ENCODE measurements around the gene TSPOAP1.

The TSPOAP1 gene

GRCh38 chr17:58367461-58367860 lies 38.9 kb upstream of the TSPOAP1 start:
- no peak for TF ChIP-seq ZFX (IDR thresholded peaks at IDR 0.05)
- no peak for TF ChIP-seq CTCF (conservative IDR thresholded peaks at IDR 0.05)
- H3K27ac ChIP-seq: no peak overlapping the region

- TF ChIP-seq CTCF (conservative IDR thresholded peaks at IDR 0.05): no peak
- no peak for TF ChIP-seq ZFX (IDR thresholded peaks at IDR 0.05)
- H3K27ac ChIP-seq: no peak overlapping the region
Observed at GRCh38 chr17:58365980-58366595, 37.5 kb upstream of the TSPOAP1 start.

GRCh38 chr17:58365185-58365979 lies 36.8 kb upstream of the TSPOAP1 start:
- TF ChIP-seq CTCF (conservative IDR thresholded peaks at IDR 0.05): no peak
- TF ChIP-seq ZFX (IDR thresholded peaks at IDR 0.05): no peak
- H3K27ac ChIP-seq: no peak overlapping the region

- TF ChIP-seq ZFX (IDR thresholded peaks at IDR 0.05) (no peak), CTCF (conservative IDR thresholded peaks at IDR 0.05) (no peak)
- no peak overlapping the region for H3K27ac ChIP-seq
Observed at GRCh38 chr17:58364270-58364942, 35.8 kb upstream of the TSPOAP1 start.

GRCh38 chr17:58363457-58364185 lies 35.0 kb upstream of the TSPOAP1 start:
- no peak overlapping the region for H3K27ac ChIP-seq

GRCh38 chr17:58362368-58363014 lies 33.9 kb upstream of the TSPOAP1 start:
- H3K27ac ChIP-seq: no peak overlapping the region
- TF ChIP-seq ZFX (IDR thresholded peaks at IDR 0.05): no peak
- TF ChIP-seq CTCF (conservative IDR thresholded peaks at IDR 0.05): no peak

More at GRCh38 chr17:58363457-58364185, 35.0 kb upstream of the TSPOAP1 start:
- TF ChIP-seq CTCF (conservative IDR thresholded peaks at IDR 0.05) (no peak), ZFX (IDR thresholded peaks at IDR 0.05) (no peak)
